GM23248 (cell line): ENCODE results near the gene FADD. TPM values are rescaled to one million over a fixed set of nuclear protein-coding genes. Genes with fewer than 3 reads are reported as not detected.

Source experiments
- DNase-seq: peaks from one replicate; pipeline ENCODE4 v3.0.0-alpha.2; 2015
- H2AFZ ChIP-seq: fragments of 200-600 bp; sonication (generic); 2 replicates; pipeline ENCODE4 v1.6.1; 2016; ENCODE audit warnings: antibody characterized with exemption
- H3F3A ChIP-seq: fragments of 200-600 bp; sonication (generic); 2 replicates; pipeline ENCODE4 v1.6.1; 2016; ENCODE audit warnings: mild to moderate bottlenecking, antibody characterized with exemption, mixed run types; ENCODE audit not compliant: insufficient read depth
- H3K27ac ChIP-seq: fragments of 200-600 bp; sonication (generic); 2 replicates; pipeline ENCODE4 v1.5.1; 2016; ENCODE audit warnings: mild to moderate bottlenecking
- H3K27me3 ChIP-seq: fragments of 200-600 bp; sonication (generic); replicated peaks from 2 replicates; pipeline ENCODE4 v1.6.1; 2016; ENCODE audit warnings: mild to moderate bottlenecking; ENCODE audit not compliant: insufficient read depth
- H3K36me3 ChIP-seq: fragments of 200-600 bp; sonication (generic); 2 replicates; pipeline ENCODE4 v1.6.1; 2016; ENCODE audit warnings: low read depth, mild to moderate bottlenecking
- H3K4me1 ChIP-seq: fragments of 200-600 bp; sonication (generic); 2 replicates; pipeline ENCODE4 v1.6.1; 2016; ENCODE audit warnings: mild to moderate bottlenecking; ENCODE audit not compliant: insufficient read depth
- H3K4me2 ChIP-seq: fragments of 200-600 bp; sonication (generic); one replicate; pipeline ENCODE4 v1.6.1; 2016; ENCODE audit warnings: mild to moderate bottlenecking; ENCODE audit not compliant: unreplicated experiment
- H3K4me3 ChIP-seq: fragments of 200-600 bp; sonication (generic); 2 replicates; pipeline ENCODE4 v1.5.1; 2016; ENCODE audit warnings: mild to moderate bottlenecking
- H3K79me2 ChIP-seq: fragments of 200-600 bp; sonication (generic); 2 replicates; pipeline ENCODE4 v1.6.1; 2016; ENCODE audit warnings: mild to moderate bottlenecking; ENCODE audit not compliant: insufficient read depth
- H3K9ac ChIP-seq: fragments of 200-600 bp; sonication (generic); 2 replicates; pipeline ENCODE4 v1.6.1; 2016; ENCODE audit warnings: mild to moderate bottlenecking
- H3K9me2 ChIP-seq: fragments of 200-600 bp; sonication (generic); 2 replicates; pipeline ENCODE4 v1.6.1; 2016; ENCODE audit warnings: mixed run types, mild to moderate bottlenecking, moderate library complexity; ENCODE audit not compliant: insufficient read depth
- H3K9me3 ChIP-seq: fragments of 200-600 bp; sonication (generic); one replicate; pipeline ENCODE4 v1.6.1; 2017; ENCODE audit warnings: low read depth
- H4K20me1 ChIP-seq: fragments of 200-600 bp; sonication (generic); 2 replicates; pipeline ENCODE4 v1.6.0; 2016; ENCODE audit not compliant: insufficient read depth
- EZH2 ChIP-seq: fragments of 200-600 bp; sonication (generic); IDR thresholded peaks from 2 replicates; pipeline ENCODE4 v1.6.1; 2018; ENCODE audit warnings: antibody characterized with exemption, mild to moderate bottlenecking; ENCODE audit not compliant: insufficient read depth, poor library complexity, severe bottlenecking
- EZH2phosphoT487 ChIP-seq: fragments of 200-600 bp; sonication (generic); IDR thresholded peaks from 2 replicates; pipeline ENCODE4 v1.6.1; 2018; ENCODE audit warnings: antibody characterized with exemption, moderate library complexity, mild to moderate bottlenecking, low read depth; ENCODE audit not compliant: insufficient read depth
- WGBS, 2 experiments: methylation state at CpG; one replicate each; pipeline ENCODE4 v1.1.6; 2015 to 2017; ENCODE audit warnings: low lambda C conversion rate in 2 of 2, low coverage in 1 of 2; ENCODE audit errors: missing lambda C conversion rate in 2 of 2; 5-methylcytosine and 5-hydroxymethylcytosine counted together
- in situ Hi-C: fragments of 300-500 bp; cut with MboI; formaldehyde crosslinking; loops from 2 replicates; pipeline ENCODE4 v1.15.0; 2020
- polyA plus RNA-seq: library from polyadenylated mRNA; unstranded; fragments of >200 nt; fragmentation: Nextera tagmentation; extraction: Ambion mirVana; gene quantifications from 2 replicates; pipeline ENCODE4 v1.2.1, GENCODE V29; 2016
- total RNA-seq: library from RNA; depleted of rRNA; stranded (reverse); fragments of >200 nt; shearing (Covaris generic); gene quantifications from 2 replicates; pipeline ENCODE4 v1.2.3, GENCODE V29; 2014

The FADD gene
- total and polyA plus RNA-seq, 2 experiments from 2014 or later = 32.0 to 38.3 TPM

GRCh38 chr11:70191495-70192140 lies 11.5 kb upstream of the FADD start:
- Histone ChIP-seq H3K27ac (no peak overlapping the region), H3K4me3 (no peak overlapping the region), H3K4me2 (no peak overlapping the region), H3F3A (no peaks in the 10 kb centered on the region), H3K9ac (no peak overlapping the region), H4K20me1 (no peaks in the 10 kb centered on the region), H2AFZ (no peak overlapping the region), H3K4me1 (no peaks in the 10 kb centered on the region), H3K36me3 (no peaks in the 10 kb centered on the region), H3K79me2 (no peaks in the 10 kb centered on the region), H3K27me3 (peaks cover 20% of the 10 kb centered on the region), H3K9me2 (no peaks in the 10 kb centered on the region), H3K9me3 (no peaks in the 10 kb centered on the region)
- peak; percentile 74 for DNase-seq
- in situ Hi-C loops = loop anchor here (5.0 to 10.0 kb wide), 3 partner anchors 264 to 507 kb away; no protein-coding TSS in a partner anchor
- no peak for TF ChIP-seq EZH2
- TF ChIP-seq EZH2phosphoT487 = no peak
- 7 to 10% methylated on average over 22 of the region's 22 CpGs for WGBS, 2 experiments

GRCh38 chr11:70192666-70193410 lies 10.3 kb upstream of the FADD start:
- no peaks in the 10 kb centered on the region for H3K79me2 ChIP-seq
- H3K9ac ChIP-seq = no peak overlapping the region
- H4K20me1 ChIP-seq = no peaks in the 10 kb centered on the region
- no peak overlapping the region for H3K4me2 ChIP-seq
- H3K4me3 ChIP-seq = no peak overlapping the region
- DNase-seq = no peak
- no peak overlapping the region for H2AFZ ChIP-seq
- H3K36me3 ChIP-seq = no peaks in the 10 kb centered on the region
- H3F3A ChIP-seq = no peaks in the 10 kb centered on the region
- no peaks in the 10 kb centered on the region for H3K4me1 ChIP-seq
- H3K27me3 ChIP-seq = peaks cover 14% of the 10 kb centered on the region
- H3K27ac ChIP-seq = no peak overlapping the region
- in situ Hi-C loops = loop anchor here (5.0 to 10.0 kb wide), 3 partner anchors 266 to 508 kb away; no protein-coding TSS in a partner anchor
- no peaks in the 10 kb centered on the region for H3K9me2 ChIP-seq
- 49 to 50% methylated on average over 15 of the region's 15 CpGs for WGBS, 2 experiments
- H3K9me3 ChIP-seq = no peaks in the 10 kb centered on the region
- TF ChIP-seq EZH2 (no peak), EZH2phosphoT487 (no peak)

GRCh38 chr11:70193411-70194292 lies 9.4 kb upstream of the FADD start:
- no peak for DNase-seq
- no peaks in the 10 kb centered on the region for H4K20me1 ChIP-seq
- no peaks in the 10 kb centered on the region for H3K79me2 ChIP-seq
- H3K27ac ChIP-seq = no peak overlapping the region
- H3K9me2 ChIP-seq = no peaks in the 10 kb centered on the region
- H3K9me3 ChIP-seq = no peaks in the 10 kb centered on the region
- no peak overlapping the region for H3K9ac ChIP-seq
- H3K4me3 ChIP-seq = no peak overlapping the region
- in situ Hi-C loops = loop anchor here (5.0 to 10.0 kb wide), 3 partner anchors 266 to 509 kb away; no protein-coding TSS in a partner anchor
- no peak for TF ChIP-seq EZH2
- H2AFZ ChIP-seq = no peak overlapping the region
- H3K4me2 ChIP-seq = no peak overlapping the region
- 37 to 38% methylated on average over 7 of the region's 7 CpGs for WGBS, 2 experiments
- peaks cover 6% of the 10 kb centered on the region for H3K27me3 ChIP-seq
- H3K36me3 ChIP-seq = no peaks in the 10 kb centered on the region
- H3F3A ChIP-seq = no peaks in the 10 kb centered on the region
- H3K4me1 ChIP-seq = no peaks in the 10 kb centered on the region
